Measurements from ENCODE around the gene RSRC1.

- TF ChIP-seq PPARA (CRISPR knock-in tag; IDR thresholded peaks at IDR 0.05; ENCODE audit: borderline replicate concordance) (no peak), BACH2 (CRISPR knock-in tag; IDR thresholded peaks at IDR 0.05; ENCODE audit: borderline replicate concordance) (no peak), ARNTL (CRISPR knock-in tag; IDR thresholded peaks at IDR 0.05; ENCODE audit: borderline replicate concordance, low read depth) (no peak), CREB5 (CRISPR knock-in tag; IDR thresholded peaks at IDR 0.05; ENCODE audit: low read depth) (no peak), ZFP3 (CRISPR knock-in tag; IDR thresholded peaks at IDR 0.05) (no peak), TSHZ2 (CRISPR knock-in tag; IDR thresholded peaks at IDR 0.05) (no peak), ZNF70 (CRISPR knock-in tag; IDR thresholded peaks at IDR 0.05) (no peak), RARB (CRISPR knock-in tag; IDR thresholded peaks at IDR 0.05) (no peak), CSDC2 (CRISPR knock-in tag; IDR thresholded peaks at IDR 0.05) (no peak), POU6F1 (CRISPR knock-in tag; IDR thresholded peaks at IDR 0.05; ENCODE audit: borderline replicate concordance, low read depth) (no peak)
- TF ChIP-seq, protein P1, sequence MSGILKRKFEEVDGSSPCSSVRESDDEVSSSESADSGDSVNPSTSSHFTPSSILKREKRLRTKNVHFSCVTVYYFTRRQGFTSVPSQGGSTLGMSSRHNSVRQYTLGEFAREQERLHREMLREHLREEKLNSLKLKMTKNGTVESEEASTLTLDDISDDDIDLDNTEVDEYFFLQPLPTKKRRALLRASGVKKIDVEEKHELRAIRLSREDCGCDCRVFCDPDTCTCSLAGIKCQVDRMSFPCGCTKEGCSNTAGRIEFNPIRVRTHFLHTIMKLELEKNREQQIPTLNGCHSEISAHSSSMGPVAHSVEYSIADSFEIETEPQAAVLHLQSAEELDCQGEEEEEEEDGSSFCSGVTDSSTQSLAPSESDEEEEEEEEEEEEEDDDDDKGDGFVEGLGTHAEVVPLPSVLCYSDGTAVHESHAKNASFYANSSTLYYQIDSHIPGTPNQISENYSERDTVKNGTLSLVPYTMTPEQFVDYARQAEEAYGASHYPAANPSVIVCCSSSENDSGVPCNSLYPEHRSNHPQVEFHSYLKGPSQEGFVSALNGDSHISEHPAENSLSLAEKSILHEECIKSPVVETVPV (CRISPR knock-in tag; IDR thresholded peaks at IDR 0.05), result no peak
- TF ChIP-seq, protein P2, sequence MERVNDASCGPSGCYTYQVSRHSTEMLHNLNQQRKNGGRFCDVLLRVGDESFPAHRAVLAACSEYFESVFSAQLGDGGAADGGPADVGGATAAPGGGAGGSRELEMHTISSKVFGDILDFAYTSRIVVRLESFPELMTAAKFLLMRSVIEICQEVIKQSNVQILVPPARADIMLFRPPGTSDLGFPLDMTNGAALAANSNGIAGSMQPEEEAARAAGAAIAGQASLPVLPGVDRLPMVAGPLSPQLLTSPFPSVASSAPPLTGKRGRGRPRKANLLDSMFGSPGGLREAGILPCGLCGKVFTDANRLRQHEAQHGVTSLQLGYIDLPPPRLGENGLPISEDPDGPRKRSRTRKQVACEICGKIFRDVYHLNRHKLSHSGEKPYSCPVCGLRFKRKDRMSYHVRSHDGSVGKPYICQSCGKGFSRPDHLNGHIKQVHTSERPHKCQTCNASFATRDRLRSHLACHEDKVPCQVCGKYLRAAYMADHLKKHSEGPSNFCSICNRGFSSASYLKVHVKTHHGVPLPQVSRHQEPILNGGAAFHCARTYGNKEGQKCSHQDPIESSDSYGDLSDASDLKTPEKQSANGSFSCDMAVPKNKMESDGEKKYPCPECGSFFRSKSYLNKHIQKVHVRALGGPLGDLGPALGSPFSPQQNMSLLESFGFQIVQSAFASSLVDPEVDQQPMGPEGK (CRISPR knock-in tag; IDR thresholded peaks at IDR 0.05; ENCODE audit: borderline replicate concordance), result no peak
Observed at GRCh38 chr3:158531334-158531733, 421.4 kb downstream of the RSRC1 start.

All from SK-N-SH treated with all-trans-retinoic acid at 6 μM for 48 hours (cell line).